CD14-positive monocyte (primary cell): ENCODE data around the gene LRIG1. TPM values are rescaled to one million over a fixed set of nuclear protein-coding genes. Genes with fewer than 3 reads are reported as not detected.

ENCODE experiments used
- DNase-seq, 3 donors: peaks; one replicate each; pipeline ENCODE4 v3.0.0-alpha.2; 2011 to 2022
- H2AFZ ChIP-seq: 2 replicates; pipeline ENCODE4 v1.6.0; 2012; ENCODE audit warnings: mild to moderate bottlenecking, low read depth, low read length, inconsistent platforms; ENCODE audit not compliant: insufficient read depth, poor library complexity, severe bottlenecking
- H3K27ac ChIP-seq, 2 donors: 1 replicate in 1 of 2; 2 replicates in 1 of 2; pipeline ENCODE4 v1.5.1; 2012 to 2013; ENCODE audit warnings: low read length in 2 of 2, control low read depth in 1 of 2, inconsistent platforms in 1 of 2, low read depth in 1 of 2, mild to moderate bottlenecking in 1 of 2
- H3K27me3 ChIP-seq, 2 donors: one replicate each; pipeline versions ENCODE4 v1.6.0 to v1.6.1; 2011 to 2013; ENCODE audit warnings: low read length in 2 of 2; ENCODE audit not compliant: control insufficient read depth in 2 of 2, insufficient read depth in 2 of 2
- H3K36me3 ChIP-seq, 2 donors: replicated peaks in 1 of 2; 1 replicate in 1 of 2; 2 replicates in 1 of 2; pipeline versions ENCODE4 v1.5.1 to v1.6.1; 2012 to 2013; ENCODE audit warnings: low read length in 2 of 2, control low read depth in 1 of 2, inconsistent platforms in 1 of 2, mild to moderate bottlenecking in 1 of 2; ENCODE audit not compliant: insufficient read depth in 2 of 2, control insufficient read depth in 1 of 2
- H3K4me1 ChIP-seq, 2 donors: 1 replicate in 1 of 2; 2 replicates in 1 of 2; pipeline versions ENCODE4 v1.5.1 to v1.6.1; 2012 to 2013; ENCODE audit warnings: low read length in 2 of 2, control low read depth in 1 of 2, inconsistent platforms in 1 of 2, mild to moderate bottlenecking in 1 of 2, moderate library complexity in 1 of 2; ENCODE audit not compliant: insufficient read depth in 2 of 2, control insufficient read depth in 1 of 2
- H3K4me2 ChIP-seq: replicated peaks from 2 replicates; pipeline ENCODE3; 2012; ENCODE audit warnings: low read length, moderate library complexity, mild to moderate bottlenecking; ENCODE audit not compliant: poor library complexity, severe bottlenecking; ENCODE audit errors: extremely low read depth
- H3K4me3 ChIP-seq, 3 experiments: fragments of 200-600 bp in 1 of 3; sonication (generic) in 1 of 3; replicated peaks in 1 of 3; 1 replicate in 2 of 3; 2 replicates in 1 of 3; pipeline ENCODE4 v1.5.1; 2011 to 2013; ENCODE audit warnings: low read length in 3 of 3, mild to moderate bottlenecking in 3 of 3, control low read depth in 2 of 3, low read depth in 2 of 3, inconsistent platforms in 1 of 3, moderate library complexity in 1 of 3
- H3K79me2 ChIP-seq: 2 replicates; pipeline ENCODE4 v1.6.0; 2012; ENCODE audit warnings: mild to moderate bottlenecking, control low read depth, inconsistent platforms, low read length, moderate library complexity; ENCODE audit not compliant: insufficient read depth
- H3K9ac ChIP-seq: 2 replicates; pipeline ENCODE4 v1.6.0; 2017; ENCODE audit warnings: low read length, mild to moderate bottlenecking; ENCODE audit not compliant: insufficient read depth, poor library complexity, severe bottlenecking
- H3K9me3 ChIP-seq, 2 donors: replicated peaks in 1 of 2; 1 replicate in 1 of 2; 2 replicates in 1 of 2; pipeline versions ENCODE4 v1.5.1 to v1.6.1; 2012 to 2013; ENCODE audit warnings: low read length in 2 of 2, control low read depth in 1 of 2; ENCODE audit not compliant: control insufficient read depth in 1 of 2, insufficient read depth in 1 of 2
- H4K20me1 ChIP-seq: 2 replicates; pipeline ENCODE4 v1.6.0; 2012; ENCODE audit warnings: mild to moderate bottlenecking, low read length, control low read depth, moderate library complexity; ENCODE audit not compliant: insufficient read depth
- H3K27ac Mint-ChIP-seq, 7 donors: one replicate each; pipeline ENCODE4 v1.8.0; 2020; ENCODE audit warnings: mild to moderate bottlenecking in 7 of 7, mixed read lengths in 7 of 7, moderate library complexity in 6 of 7, inconsistent platforms in 2 of 7
- H3K27me3 Mint-ChIP-seq, 3 donors: one replicate each; pipeline ENCODE4 v1.8.0; 2021 to 2022; ENCODE audit warnings: low read depth in 3 of 3, mild to moderate bottlenecking in 3 of 3, mixed read lengths in 3 of 3, moderate library complexity in 3 of 3, inconsistent platforms in 1 of 3
- H3K36me3 Mint-ChIP-seq, 2 donors: one replicate each; pipeline ENCODE4 v1.8.0; 2020; ENCODE audit warnings: mixed read lengths in 2 of 2, inconsistent platforms in 1 of 2, mild to moderate bottlenecking in 1 of 2
- H3K4me1 Mint-ChIP-seq: one replicate; pipeline ENCODE4 v1.8.0; 2020; ENCODE audit warnings: mild to moderate bottlenecking, mixed read lengths
- H3K4me3 Mint-ChIP-seq, 2 donors: one replicate each; pipeline ENCODE4 v1.8.0; 2020; ENCODE audit warnings: mild to moderate bottlenecking in 2 of 2, mixed read lengths in 2 of 2, moderate library complexity in 1 of 2
- H3K9me3 Mint-ChIP-seq, 7 donors: one replicate each; pipeline ENCODE4 v1.8.0; 2020 to 2022; ENCODE audit warnings: mixed read lengths in 7 of 7, mild to moderate bottlenecking in 6 of 7, moderate library complexity in 6 of 7, inconsistent platforms in 2 of 7
- CTCF ChIP-seq: fragments of 200-600 bp; IDR thresholded peaks from one replicate; pipeline ENCODE4 v1.8.0; 2022; ENCODE audit warnings: antibody characterized with exemption, mild to moderate bottlenecking
- WGBS: methylation state at CpG from one replicate; pipeline ENCODE4 v1.1.5; 2013; ENCODE audit warnings: missing lambda C conversion rate; ENCODE audit not compliant: insufficient coverage; 5-methylcytosine and 5-hydroxymethylcytosine counted together
- intact Hi-C, 2 donors: fragments of 100-400 bp; cut with micrococcal nuclease; formaldehyde crosslinking; loops; one replicate each; pipeline versions ENCODE4 v1.15.0 to v1.15.1; 2023
- polyA plus RNA-seq, 3 donors: library from polyadenylated mRNA; depleted of rRNA in 1 of 3; unstranded in 2 of 3; stranded (reverse) in 1 of 3; fragments of 300-500 nt in 2 of 3; fragments of >200 nt in 1 of 3; fragmentation: Illumina TruSeq in 2 of 3; gene quantifications; 1 replicate in 2 of 3; 2 replicates in 1 of 3; pipeline ENCODE4 v1.2.3, GENCODE V29; 2012 to 2021

LRIG1 gene
- polyA plus RNA-seq, 3 donors = 0.82 to 1.9 (median 1.0) TPM

- peaks cover 3% of the 10 kb centered on the region for H3K4me1 Mint-ChIP-seq
- Histone ChIP-seq H3K27me3 (no peaks in the 10 kb centered on the region), H3K4me1 (no peaks in the 10 kb centered on the region), H3K9me3 (no peaks in the 10 kb centered on the region), H3K79me2 (no peaks in the 10 kb centered on the region), H3K27ac (no peak overlapping the region), H3K9ac (no peak overlapping the region), H2AFZ (no peak overlapping the region), H3K36me3 (no peaks in the 10 kb centered on the region), H4K20me1 (no peaks in the 10 kb centered on the region), H3K4me2 (no peak overlapping the region), H3K4me3 (no peak overlapping the region)
- H3K27ac Mint-ChIP-seq = no peak overlapping the region
- no peak for TF ChIP-seq CTCF
- no peak for DNase-seq
- intact Hi-C loops = no loop called here
- peaks cover 0 to 1% (median 1%) of the 10 kb centered on the region in 3 donors for H3K27me3 Mint-ChIP-seq
- peaks cover 0 to 8% (median 0%) of the 10 kb centered on the region in 7 donors for H3K9me3 Mint-ChIP-seq
- H3K4me3 Mint-ChIP-seq = no peak overlapping the region
- no CpG with 5 or more reads among the region's 8 CpGs for WGBS
- peaks cover 5 to 8% of the 10 kb centered on the region in 2 donors for H3K36me3 Mint-ChIP-seq
Observed at GRCh38 chr3:66342717-66343356, 158.0 kb downstream of the LRIG1 start.

- intact Hi-C loops = no loop called here
Observed at GRCh38 chr3:66338927-66339326, 161.9 kb downstream of the LRIG1 start.

More at GRCh38 chr3:66338927-66339326, 161.9 kb downstream of the LRIG1 start:
- H3K9me3 Mint-ChIP-seq = peaks cover 0 to 3% (median 0%) of the 10 kb centered on the region in 7 donors
- Histone ChIP-seq H3K27me3 (no peaks in the 10 kb centered on the region), H4K20me1 (no peaks in the 10 kb centered on the region), H3K36me3 (no peaks in the 10 kb centered on the region), H2AFZ (no peak overlapping the region), H3K4me1 (no peaks in the 10 kb centered on the region), H3K4me3 (no peak overlapping the region), H3K79me2 (no peaks in the 10 kb centered on the region), H3K27ac (no peak overlapping the region), H3K4me2 (no peak overlapping the region), H3K9ac (no peak overlapping the region), H3K9me3 (no peaks in the 10 kb centered on the region)
- WGBS = 80% methylated on average over 1 of the region's 3 CpGs
- H3K27me3 Mint-ChIP-seq = no peaks in the 10 kb centered on the region
- no peaks in the 10 kb centered on the region for H3K36me3 Mint-ChIP-seq
- no peak for DNase-seq
- no peak overlapping the region for H3K4me3 Mint-ChIP-seq
- H3K4me1 Mint-ChIP-seq = no peaks in the 10 kb centered on the region
- H3K27ac Mint-ChIP-seq = no peak overlapping the region
- TF ChIP-seq CTCF = no peak
